ENCODE results near the gene GCA.

Gene GCA

DNA sequence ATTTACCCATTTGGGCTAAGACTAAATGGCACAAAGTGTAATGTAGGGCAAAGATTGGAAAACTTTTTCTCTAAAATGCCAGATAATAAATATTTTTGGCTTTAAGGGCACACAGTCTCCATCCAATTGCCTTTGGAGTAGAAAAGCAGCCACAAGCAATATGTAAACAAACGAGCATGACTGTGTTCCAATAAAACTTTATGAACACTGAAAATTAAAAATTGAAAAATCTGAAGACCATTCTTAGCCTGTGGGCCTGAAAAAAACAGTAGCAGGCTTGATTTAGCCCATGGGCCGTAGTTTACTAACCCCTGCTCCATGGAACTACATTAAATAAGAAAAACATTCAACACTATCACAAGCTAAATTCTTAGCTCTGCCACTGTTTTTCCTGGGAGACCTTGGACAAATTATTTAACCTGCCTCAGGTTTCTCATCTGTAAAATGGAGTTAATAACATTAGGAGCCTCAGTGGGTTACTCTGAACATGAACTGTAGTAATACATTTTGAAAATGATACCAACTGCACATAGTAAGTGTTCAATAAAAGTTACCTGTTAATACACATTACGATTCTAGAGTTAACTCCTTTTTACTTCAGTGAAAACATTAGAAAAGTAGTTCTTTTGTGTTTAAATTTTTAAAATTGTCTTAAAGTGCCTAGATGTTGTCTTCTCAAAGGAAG is 26.7 kb upstream of the GCA start:
- TF ChIP-seq, protein P1, sequence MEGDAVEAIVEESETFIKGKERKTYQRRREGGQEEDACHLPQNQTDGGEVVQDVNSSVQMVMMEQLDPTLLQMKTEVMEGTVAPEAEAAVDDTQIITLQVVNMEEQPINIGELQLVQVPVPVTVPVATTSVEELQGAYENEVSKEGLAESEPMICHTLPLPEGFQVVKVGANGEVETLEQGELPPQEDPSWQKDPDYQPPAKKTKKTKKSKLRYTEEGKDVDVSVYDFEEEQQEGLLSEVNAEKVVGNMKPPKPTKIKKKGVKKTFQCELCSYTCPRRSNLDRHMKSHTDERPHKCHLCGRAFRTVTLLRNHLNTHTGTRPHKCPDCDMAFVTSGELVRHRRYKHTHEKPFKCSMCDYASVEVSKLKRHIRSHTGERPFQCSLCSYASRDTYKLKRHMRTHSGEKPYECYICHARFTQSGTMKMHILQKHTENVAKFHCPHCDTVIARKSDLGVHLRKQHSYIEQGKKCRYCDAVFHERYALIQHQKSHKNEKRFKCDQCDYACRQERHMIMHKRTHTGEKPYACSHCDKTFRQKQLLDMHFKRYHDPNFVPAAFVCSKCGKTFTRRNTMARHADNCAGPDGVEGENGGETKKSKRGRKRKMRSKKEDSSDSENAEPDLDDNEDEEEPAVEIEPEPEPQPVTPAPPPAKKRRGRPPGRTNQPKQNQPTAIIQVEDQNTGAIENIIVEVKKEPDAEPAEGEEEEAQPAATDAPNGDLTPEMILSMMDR (IDR thresholded peaks at IDR 0.05) = no peak
- Histone ChIP-seq H3K4me1 (peaks cover 3% of the 10 kb centered on the region), H3K79me2 (peaks cover 3% of the 10 kb centered on the region), H3K9ac (no peak overlapping the region), H3K4me2 (ENCODE audit: low read length) (peak overlapping the region; percentile 73), H3K4me3 (ENCODE audit: low read depth, low read length) (peak overlapping the region; percentile 75), H3K36me3 (ENCODE audit: control insufficient read depth, insufficient read depth, low read length) (no peaks in the 10 kb centered on the region), H3K9me3 (ENCODE audit: control insufficient read depth, low read length) (no peaks in the 10 kb centered on the region), H3K27ac (peak overlapping the region; percentile 79), H3K27me3 (ENCODE audit: control insufficient read depth, insufficient read depth, low read length) (no peaks in the 10 kb centered on the region), H2AFZ (peak overlapping the region; percentile 83)

DNA sequence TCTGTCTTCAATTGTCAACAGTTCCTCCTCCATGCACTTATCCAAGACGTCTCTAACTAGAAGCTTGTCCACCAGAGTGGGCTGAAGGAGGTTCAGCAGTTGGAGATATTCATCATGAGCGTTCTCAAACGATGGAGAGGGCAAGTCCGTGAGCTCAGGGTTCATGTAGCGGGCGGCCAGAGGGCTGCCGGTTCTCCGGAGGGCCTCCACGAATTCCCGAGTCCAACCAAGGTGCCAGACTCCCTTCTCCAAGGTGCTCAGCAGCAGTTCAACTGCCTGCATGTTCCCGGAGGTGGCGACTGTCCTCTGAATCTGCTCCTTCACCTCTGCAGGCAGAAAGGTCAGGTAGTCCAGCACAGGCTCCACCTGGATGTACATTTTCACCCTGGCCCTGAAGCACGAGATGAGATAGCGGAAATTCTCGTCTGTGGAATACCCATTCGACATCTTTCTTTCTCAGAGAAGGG is 26.0 kb upstream of the GCA start:
- H3K27ac ChIP-seq = peak overlapping the region; percentile 79
- no peaks in the 10 kb centered on the region for H3K27me3 ChIP-seq (ENCODE audit: control insufficient read depth, insufficient read depth, low read length)
- peaks cover 3% of the 10 kb centered on the region for H3K79me2 ChIP-seq
- H3K9me3 ChIP-seq (ENCODE audit: control insufficient read depth, low read length) = no peaks in the 10 kb centered on the region
- TF ChIP-seq, protein P1 (IDR thresholded peaks at IDR 0.05) = no peak
- H3K4me1 ChIP-seq = peaks cover 3% of the 10 kb centered on the region
- H3K4me3 ChIP-seq (ENCODE audit: low read depth, low read length) = peak overlapping the region; percentile 75
- peak overlapping the region; percentile 73 for H3K4me2 ChIP-seq (ENCODE audit: low read length)
- no peaks in the 10 kb centered on the region for H3K36me3 ChIP-seq (ENCODE audit: control insufficient read depth, insufficient read depth, low read length)
- no peak overlapping the region for H3K9ac ChIP-seq
- peak overlapping the region; percentile 83 for H2AFZ ChIP-seq

DNA sequence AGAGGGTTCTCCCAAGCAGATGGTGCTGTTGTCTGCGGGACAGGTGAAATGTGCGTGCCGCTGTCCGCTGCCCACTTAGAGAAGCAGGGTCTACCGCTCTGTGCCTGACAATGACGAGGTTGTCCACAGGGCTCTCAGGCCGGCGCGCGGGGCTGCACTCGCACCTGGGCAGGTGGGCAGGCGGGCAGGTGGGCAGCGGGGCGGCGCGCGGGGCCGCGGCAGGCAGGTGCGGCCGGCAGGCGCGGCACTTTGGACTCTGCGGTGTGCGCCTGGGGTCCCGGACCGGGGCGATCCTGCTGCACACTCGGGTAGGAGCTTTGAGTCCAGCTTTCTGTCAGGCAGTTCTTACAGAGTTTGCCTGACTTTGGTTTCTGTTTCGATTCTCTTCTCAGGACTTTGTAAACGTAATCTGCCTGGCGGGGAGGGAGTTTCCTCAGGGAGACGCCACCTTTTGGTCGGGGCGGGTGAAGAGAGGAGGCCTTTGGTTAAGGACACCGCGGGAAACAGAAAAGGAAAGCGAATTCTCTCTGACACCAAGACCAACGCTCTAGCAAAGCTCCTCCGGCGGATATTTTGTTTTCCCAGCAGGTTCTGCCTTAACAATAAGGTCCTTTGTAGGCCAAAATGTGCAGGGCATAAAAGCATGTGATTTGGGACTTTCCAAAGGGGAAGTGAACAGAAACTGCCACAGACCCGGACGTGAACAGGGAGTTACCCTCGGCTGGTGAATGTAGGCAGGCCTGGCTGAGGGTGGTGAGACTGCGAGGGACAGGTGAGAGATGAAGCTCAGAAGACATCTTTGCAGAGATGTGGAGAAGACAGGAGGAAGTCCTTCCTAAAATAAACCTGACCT is 25.4 kb upstream of the GCA start, which contains the start of gene IFIH1:
Gene IFIH1 (minus strand): TSS at position 357 of the 853 bp plus-strand sequence. CDS start 377 bp downstream, outside the sequence.
- Histone ChIP-seq H3K27me3 (ENCODE audit: control insufficient read depth, insufficient read depth, low read length) (no peaks in the 10 kb centered on the region), H3K9me3 (ENCODE audit: control insufficient read depth, low read length) (no peaks in the 10 kb centered on the region), H2AFZ (peak within 1 kb of the TSS; percentile 83), H3K4me2 (ENCODE audit: low read length) (peak within 1 kb of the TSS; percentile 73), H3K4me1 (peaks cover 3% of the 10 kb centered on the region), H3K4me3 (ENCODE audit: low read depth, low read length) (peak within 1 kb of the TSS; percentile 75), H3K9ac (no peak within 1 kb of the TSS), H3K79me2 (peaks cover 3% of the 10 kb centered on the region), H3K36me3 (ENCODE audit: control insufficient read depth, insufficient read depth, low read length) (no peaks in the 10 kb centered on the region), H3K27ac (peak within 1 kb of the TSS; percentile 79)
- TF ChIP-seq, protein P1 (IDR thresholded peaks at IDR 0.05) = peak; percentile 43

DNA sequence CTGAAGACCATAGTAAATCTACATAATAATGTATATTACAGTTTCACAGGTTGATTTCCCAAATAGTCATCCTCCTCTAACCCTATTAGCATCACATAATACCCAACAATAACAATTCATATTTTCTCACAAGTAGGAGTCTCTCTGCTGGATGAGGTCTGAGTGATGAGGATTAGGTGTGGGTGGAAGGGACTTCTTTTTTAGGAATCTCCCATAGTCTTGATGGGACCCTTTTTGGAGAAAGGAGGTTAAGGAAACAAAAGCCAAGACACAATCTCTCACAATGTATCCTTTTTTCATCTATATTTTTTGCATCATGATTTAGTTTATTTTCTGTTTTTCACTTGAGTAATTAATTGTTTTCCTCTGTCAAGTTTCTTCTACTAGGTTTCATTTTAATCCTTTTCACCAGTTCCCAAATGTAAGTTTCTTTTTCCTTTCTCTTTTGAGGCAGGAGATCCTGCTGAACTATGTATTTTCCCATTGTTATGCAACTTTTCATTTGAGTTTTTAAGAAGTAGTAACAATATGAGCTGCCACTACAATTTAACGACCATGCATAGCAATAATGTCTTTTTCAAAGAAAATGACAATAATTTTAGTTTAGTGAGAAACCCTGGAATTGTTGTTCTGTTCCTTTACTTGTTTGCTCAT is 22.9 kb upstream of the GCA start:
- no peak overlapping the region for H2AFZ ChIP-seq
- TF ChIP-seq, protein P1 (IDR thresholded peaks at IDR 0.05) = no peak
- H3K4me1 ChIP-seq = peaks cover 3% of the 10 kb centered on the region
- H3K36me3 ChIP-seq (ENCODE audit: control insufficient read depth, insufficient read depth, low read length) = no peaks in the 10 kb centered on the region
- no peak overlapping the region for H3K4me3 ChIP-seq (ENCODE audit: low read depth, low read length)
- H3K27ac ChIP-seq = no peak overlapping the region
- H3K9ac ChIP-seq = no peak overlapping the region
- H3K4me2 ChIP-seq (ENCODE audit: low read length) = no peak overlapping the region
- no peaks in the 10 kb centered on the region for H3K27me3 ChIP-seq (ENCODE audit: control insufficient read depth, insufficient read depth, low read length)
- H3K9me3 ChIP-seq (ENCODE audit: control insufficient read depth, low read length) = no peaks in the 10 kb centered on the region
- H3K79me2 ChIP-seq = peaks cover 3% of the 10 kb centered on the region
